OCI-LY7 (cell line): ENCODE measurements around the gene CDH3. TPM values are rescaled to one million over a fixed set of nuclear protein-coding genes. Genes with fewer than 3 reads are reported as not detected.

Source experiments
- BruUV-seq: library from RNA; stranded (reverse); fragments of 400-500 nt; replicated peaks from 2 replicates; lab custom pipeline; 2021; lab: Mats Ljungman, UMichigan
- CTCF ChIA-PET: fragments of 300-600 bp; sonication (Branson Sonifier 250); formaldehyde crosslinking; loops from one replicate; lab custom pipeline; 2022; ENCODE audit warnings: antibody characterized with exemption; ENCODE audit not compliant: unreplicated experiment; lab: Charles Lee
- POLR2A ChIA-PET: fragments of 300-600 bp; sonication (Branson Sonifier 250); formaldehyde crosslinking; loops from one replicate; lab custom pipeline; 2022; ENCODE audit warnings: antibody characterized with exemption; lab: Charles Lee
- DNase-seq: peaks from one replicate; pipeline ENCODE4 v3.0.0-alpha.2; 2015; ENCODE audit warnings: low spot score
- H2AFZ ChIP-seq: fragments of 200-600 bp; sonication (generic), shearing (Covaris generic); 2 replicates; pipeline ENCODE4 v1.6.1; 2014; ENCODE audit warnings: mild to moderate bottlenecking, antibody characterized with exemption, low read length, moderate library complexity
- H3K27ac ChIP-seq: fragments of 200-600 bp; sonication (generic); 2 replicates; pipeline ENCODE4 v1.5.1; 2014; ENCODE audit warnings: mixed run types, low read depth, mild to moderate bottlenecking, moderate library complexity, low read length, inconsistent platforms; ENCODE audit not compliant: poor library complexity, severe bottlenecking
- H3K36me3 ChIP-seq: fragments of 200-600 bp; sonication (generic); 2 replicates; pipeline ENCODE4 v1.6.1; 2014; ENCODE audit warnings: mild to moderate bottlenecking, antibody characterized with exemption, low read length, moderate library complexity, mixed read lengths; ENCODE audit not compliant: insufficient read depth
- H3K4me1 ChIP-seq: fragments of 200-600 bp; sonication (generic); 2 replicates; pipeline ENCODE4 v1.5.1; 2014; ENCODE audit warnings: mild to moderate bottlenecking, low read length; ENCODE audit not compliant: insufficient read depth, poor library complexity, severe bottlenecking
- H3K4me2 ChIP-seq: fragments of 200-600 bp; sonication (generic); 2 replicates; pipeline ENCODE4 v1.6.1; 2014; ENCODE audit warnings: mild to moderate bottlenecking, low read length
- H3K4me3 ChIP-seq: fragments of 200-600 bp; sonication (generic); 2 replicates; pipeline ENCODE4 v1.5.1; 2014; ENCODE audit warnings: mild to moderate bottlenecking, low read depth, low read length; ENCODE audit not compliant: poor library complexity, severe bottlenecking
- H3K79me2 ChIP-seq: fragments of 200-600 bp; sonication (generic); 2 replicates; pipeline ENCODE4 v1.6.1; 2016; ENCODE audit warnings: low read depth, mild to moderate bottlenecking, low read length, moderate library complexity, mixed read lengths; ENCODE audit not compliant: insufficient read depth
- H3K9me2 ChIP-seq: fragments of 200-600 bp; sonication (generic); 2 replicates; pipeline ENCODE4 v1.6.1; 2016; ENCODE audit warnings: mild to moderate bottlenecking, low read length, mixed read lengths; ENCODE audit not compliant: insufficient read depth
- H3K9me3 ChIP-seq: fragments of 200-600 bp; sonication (generic); 2 replicates; pipeline ENCODE4 v1.6.1; 2014; ENCODE audit warnings: mild to moderate bottlenecking, mixed run types, low read length, mixed read lengths
- H4K20me1 ChIP-seq: fragments of 200-600 bp; sonication (generic); 2 replicates; pipeline ENCODE4 v1.6.1; 2014; ENCODE audit warnings: mild to moderate bottlenecking, antibody characterized with exemption, low read length, moderate library complexity, mixed read lengths; ENCODE audit not compliant: insufficient read depth
- EZH2phosphoT487 ChIP-seq: fragments of 200-600 bp; sonication (generic); IDR thresholded peaks from 2 replicates; pipeline ENCODE4 v1.6.1; 2018; ENCODE audit warnings: low read depth, borderline replicate concordance, mild to moderate bottlenecking, mixed run types, antibody characterized with exemption, low read length, moderate library complexity, mixed read lengths
- intact Hi-C: fragments of 100-400 bp; cut with micrococcal nuclease; formaldehyde crosslinking; loops from one replicate; pipeline ENCODE4 v1.10.0; 2022; ENCODE audit not compliant: unreplicated experiment
- total RNA-seq, 2 experiments: library from RNA; depleted of rRNA in 1 of 2; stranded (reverse); fragments of >200 nt in 1 of 2; shearing (Covaris generic) in 1 of 2; gene quantifications; 2 replicates each; pipeline ENCODE4 v1.2.3, GENCODE V29; 2014 to 2022
- TF ChIP-seq, protein P1 (sequence below): fragments of 200-600 bp; sonication (generic); conservative IDR thresholded peaks from 2 replicates; pipeline ENCODE4 v1.5.1; 2014; ENCODE audit warnings: mild to moderate bottlenecking, antibody characterized with exemption, low read length, moderate library complexity, mixed read lengths

The CDH3 gene
- total RNA-seq, 2 experiments from 2014 or later = 0.06 to 0.46 TPM

- POLR2A ChIA-PET = no interaction called here
- intact Hi-C loops = no loop called here
- Histone ChIP-seq H3K4me2 (no peak overlapping the region), H4K20me1 (no peaks in the 10 kb centered on the region), H3K4me1 (no peaks in the 10 kb centered on the region), H2AFZ (no peak overlapping the region), H3K4me3 (no peak overlapping the region), H3K79me2 (no peaks in the 10 kb centered on the region), H3K36me3 (no peaks in the 10 kb centered on the region), H3K27ac (no peak overlapping the region), H3K9me2 (no peaks in the 10 kb centered on the region), H3K9me3 (no peaks in the 10 kb centered on the region)
- DNase-seq = no peak
- CTCF ChIA-PET = no interaction called here
- TF ChIP-seq, protein P1, sequence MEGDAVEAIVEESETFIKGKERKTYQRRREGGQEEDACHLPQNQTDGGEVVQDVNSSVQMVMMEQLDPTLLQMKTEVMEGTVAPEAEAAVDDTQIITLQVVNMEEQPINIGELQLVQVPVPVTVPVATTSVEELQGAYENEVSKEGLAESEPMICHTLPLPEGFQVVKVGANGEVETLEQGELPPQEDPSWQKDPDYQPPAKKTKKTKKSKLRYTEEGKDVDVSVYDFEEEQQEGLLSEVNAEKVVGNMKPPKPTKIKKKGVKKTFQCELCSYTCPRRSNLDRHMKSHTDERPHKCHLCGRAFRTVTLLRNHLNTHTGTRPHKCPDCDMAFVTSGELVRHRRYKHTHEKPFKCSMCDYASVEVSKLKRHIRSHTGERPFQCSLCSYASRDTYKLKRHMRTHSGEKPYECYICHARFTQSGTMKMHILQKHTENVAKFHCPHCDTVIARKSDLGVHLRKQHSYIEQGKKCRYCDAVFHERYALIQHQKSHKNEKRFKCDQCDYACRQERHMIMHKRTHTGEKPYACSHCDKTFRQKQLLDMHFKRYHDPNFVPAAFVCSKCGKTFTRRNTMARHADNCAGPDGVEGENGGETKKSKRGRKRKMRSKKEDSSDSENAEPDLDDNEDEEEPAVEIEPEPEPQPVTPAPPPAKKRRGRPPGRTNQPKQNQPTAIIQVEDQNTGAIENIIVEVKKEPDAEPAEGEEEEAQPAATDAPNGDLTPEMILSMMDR = no peak
- TF ChIP-seq EZH2phosphoT487 = no peak
- no TSS peak for BruUV-seq
Measured at GRCh38 chr16:68698091-68698490, 53.0 kb downstream of the CDH3 start.

DNA sequence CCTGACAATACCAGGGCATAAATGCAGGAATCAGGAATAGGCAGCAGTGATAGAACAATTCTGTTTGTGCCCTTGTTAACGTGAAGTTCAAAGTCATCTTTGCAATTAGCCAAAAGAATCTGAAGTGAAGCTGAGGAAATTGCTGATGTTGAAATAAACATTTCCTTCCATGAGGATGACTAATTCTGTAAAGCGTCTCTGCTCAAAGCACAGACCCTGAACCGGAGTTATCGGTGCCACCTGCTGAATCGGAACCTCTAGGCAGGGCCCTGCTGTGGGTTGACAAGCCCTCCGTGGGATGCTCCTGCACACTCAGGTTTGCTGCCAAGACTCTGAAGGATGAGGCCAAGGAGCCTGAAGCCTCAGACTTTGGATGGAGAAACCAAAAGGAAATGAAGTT is 55.0 kb downstream of the CDH3 start:
- Histone ChIP-seq H4K20me1 (no peaks in the 10 kb centered on the region), H3K9me3 (no peaks in the 10 kb centered on the region), H3K4me2 (no peak overlapping the region), H3K27ac (no peak overlapping the region), H3K9me2 (no peaks in the 10 kb centered on the region), H3K4me3 (no peak overlapping the region), H3K36me3 (no peaks in the 10 kb centered on the region), H2AFZ (no peak overlapping the region), H3K79me2 (no peaks in the 10 kb centered on the region), H3K4me1 (no peaks in the 10 kb centered on the region)
- POLR2A ChIA-PET = no interaction called here
- no TSS peak for BruUV-seq
- CTCF ChIA-PET = no interaction called here
- DNase-seq = no peak
- no peak for TF ChIP-seq EZH2phosphoT487
- TF ChIP-seq, protein P1 = no peak
- intact Hi-C loops = no loop called here

DNA sequence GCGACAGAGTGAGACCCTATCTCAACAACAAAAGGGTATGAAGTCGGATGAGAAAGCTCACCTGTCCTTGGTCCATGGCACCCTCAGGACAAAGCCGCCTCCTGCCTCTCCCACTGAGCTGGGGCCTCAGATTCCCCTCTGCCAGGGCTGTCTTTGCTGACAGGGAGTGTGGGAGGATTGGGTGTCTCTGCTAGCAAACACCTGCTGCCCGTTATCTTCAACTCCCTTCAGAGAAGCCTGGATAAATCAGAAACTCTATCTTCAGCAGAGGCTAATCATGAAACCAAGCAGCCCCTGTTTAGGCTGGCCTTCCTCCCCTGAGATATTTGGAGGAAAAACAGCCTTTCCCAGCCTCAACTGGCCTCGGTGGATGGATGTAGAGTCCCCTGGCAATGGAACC is 55.7 kb downstream of the CDH3 start:
- Histone ChIP-seq H2AFZ (no peak overlapping the region), H3K36me3 (no peaks in the 10 kb centered on the region), H3K4me2 (no peak overlapping the region), H3K9me2 (no peaks in the 10 kb centered on the region), H3K27ac (no peak overlapping the region), H3K79me2 (no peaks in the 10 kb centered on the region), H3K4me3 (no peak overlapping the region), H4K20me1 (no peaks in the 10 kb centered on the region), H3K9me3 (no peaks in the 10 kb centered on the region), H3K4me1 (no peaks in the 10 kb centered on the region)
- no TSS peak for BruUV-seq
- POLR2A ChIA-PET = no interaction called here
- intact Hi-C loops = no loop called here
- no peak for DNase-seq
- CTCF ChIA-PET = no interaction called here
- no peak for TF ChIP-seq EZH2phosphoT487
- TF ChIP-seq, protein P1 = no peak
